Stomach (tissue), 9 donors: ENCODE data around the gene DACT2. TPM values are rescaled to one million over a fixed set of nuclear protein-coding genes. Genes with fewer than 3 reads are reported as not detected.

Experiments
- DNase-seq, 2 donors: peaks; one replicate each; pipeline versions ENCODE4 v3.0.0 to v3.0.0-alpha.2; 2013 to 2019
- H3K27ac ChIP-seq, 5 donors: fragments of 200-600 bp in 4 of 5; sonication (generic) in 4 of 5; one replicate each; pipeline ENCODE4 v1.5.1; 2013 to 2019; ENCODE audit warnings: mild to moderate bottlenecking in 1 of 5, moderate library complexity in 1 of 5
- H3K27me3 ChIP-seq, 3 donors: fragments of 200-600 bp; sonication (generic); one replicate each; pipeline ENCODE4 v1.5.1; 2017 to 2019; ENCODE audit warnings: mixed run types in 1 of 3
- H3K36me3 ChIP-seq, 4 donors: fragments of 200-600 bp; sonication (generic); 1 replicate in 3 of 4; 2 replicates in 1 of 4; pipeline ENCODE4 v1.5.1; 2016 to 2019
- H3K4me1 ChIP-seq, 4 donors: fragments of 200-600 bp; sonication (generic); one replicate each; pipeline ENCODE4 v1.5.1; 2016 to 2019
- H3K4me3 ChIP-seq, 4 donors: fragments of 200-600 bp; sonication (generic) in 3 of 4; one replicate each; pipeline ENCODE4 v1.5.1; 2016 to 2019; ENCODE audit warnings: mild to moderate bottlenecking in 1 of 4
- H3K9me3 ChIP-seq, 4 donors: fragments of 200-600 bp; sonication (generic); one replicate each; pipeline ENCODE4 v1.5.1; 2016 to 2019
- EP300 ChIP-seq: sonication (generic); formaldehyde crosslinking; IDR thresholded peaks from one replicate; pipeline ENCODE4 v1.6.1; 2017; ENCODE audit warnings: antibody characterized with exemption
- POLR2A ChIP-seq, 4 donors: fragments of 450-650 bp; IDR thresholded peaks; one replicate each; pipeline ENCODE4 v1.6.1; 2016; ENCODE audit warnings: antibody characterized with exemption in 4 of 4, control low read depth in 2 of 4, mild to moderate bottlenecking in 1 of 4, moderate library complexity in 1 of 4
- POLR2AphosphoS5 ChIP-seq, 3 donors: sonication (generic); formaldehyde crosslinking; IDR thresholded peaks; one replicate each; pipeline ENCODE4 v1.6.1; 2016; ENCODE audit warnings: antibody characterized with exemption in 3 of 3
- WGBS, 5 donors: extraction: QIAGEN DNeasy Blood & Tissue Kit in 3 of 5; methylation state at CpG; one replicate each; pipeline versions ENCODE4 v1.1.5 to v1.1.7; 2013 to 2018; 5-methylcytosine and 5-hydroxymethylcytosine counted together
- intact Hi-C: fragments of 100-400 bp; cut with DNase I; formaldehyde crosslinking; loops from one replicate; pipeline ENCODE4 v1.15.1; 2023; ENCODE audit warnings: low total_unique reads
- polyA plus RNA-seq, 3 donors: library from polyadenylated mRNA; stranded (reverse); fragments of 200-250 nt; gene quantifications; one replicate each; pipeline ENCODE4 v1.2.3, GENCODE V29; 2013
- total RNA-seq, 5 donors: library from RNA; depleted of rRNA; stranded (reverse); fragments of >200 nt; gene quantifications; one replicate each; pipeline versions ENCODE4 v1.1.0 to v1.2.3, GENCODE V29; 2014 to 2016
- TF ChIP-seq, protein P1 (sequence below), 7 experiments: fragments of 450-650 bp in 4 of 7; fragments of 200-600 bp in 3 of 7; sonication (generic) in 3 of 7; IDR thresholded peaks; one replicate each; pipeline ENCODE4 v1.5.1; 2016 to 2019; ENCODE audit warnings: antibody characterized with exemption in 7 of 7, control low read depth in 2 of 7, mild to moderate bottlenecking in 1 of 7
- donor health status: healthy with polysubstance abuse.
- donor health status: Bipolar disorder and iron deficiency.
- donor health status: healthy.

The DACT2 gene
- total and polyA plus RNA-seq, 8 donors, result 0.44 to 4.9 (median 0.74) TPM; not detected in 2

DNA sequence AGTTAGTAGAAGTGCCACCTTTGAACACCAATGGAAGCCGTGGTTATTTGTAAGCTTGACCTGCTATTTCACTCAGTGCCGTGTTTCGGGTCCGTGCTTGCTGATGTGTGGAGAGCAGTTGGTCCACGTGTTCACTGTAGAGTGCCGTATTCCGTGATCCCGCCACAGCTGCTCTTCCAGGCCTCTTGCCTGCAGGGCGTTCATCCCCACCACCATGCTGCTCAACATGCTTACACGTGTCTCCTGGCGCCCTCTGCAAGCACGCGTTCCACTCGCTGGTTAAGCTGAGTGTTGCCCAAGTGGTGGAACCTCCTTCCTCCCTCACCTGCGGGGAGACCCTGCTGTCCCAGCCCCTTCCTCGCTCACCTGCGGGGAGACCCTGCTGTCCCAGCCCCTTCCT, 28.0 kb upstream of the DACT2 start:
- 90 to 96% (median 91%) methylated on average over 16 to 17 of the region's 17 CpGs for WGBS, 5 donors
- intact Hi-C loops, result loop anchor here (10.0 kb wide), 1 partner anchor 123 kb away; no protein-coding TSS in a partner anchor
- H3K4me3 ChIP-seq, result no peak overlapping the region

DNA sequence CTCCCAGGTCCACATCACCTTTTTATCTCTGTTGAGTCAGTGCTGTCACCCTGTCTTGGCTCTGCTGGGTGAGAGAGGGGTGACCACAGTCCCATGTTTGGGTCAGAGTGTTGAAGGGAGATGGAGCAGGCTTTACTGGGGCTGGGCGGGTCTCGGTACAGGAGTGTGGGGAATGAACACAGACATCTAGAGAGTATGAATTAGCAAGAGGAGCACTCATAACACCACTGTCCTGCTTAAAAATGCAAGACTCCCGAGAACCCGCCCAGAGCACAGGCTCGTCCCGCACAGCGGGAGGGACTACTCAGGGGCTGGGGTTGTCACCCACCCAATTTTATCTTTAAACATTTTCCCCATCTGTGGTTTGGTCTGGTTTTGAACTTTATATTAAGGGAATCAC, 27.5 kb upstream of the DACT2 start:
- no peak for TF ChIP-seq EP300
- TF ChIP-seq, protein P1, sequence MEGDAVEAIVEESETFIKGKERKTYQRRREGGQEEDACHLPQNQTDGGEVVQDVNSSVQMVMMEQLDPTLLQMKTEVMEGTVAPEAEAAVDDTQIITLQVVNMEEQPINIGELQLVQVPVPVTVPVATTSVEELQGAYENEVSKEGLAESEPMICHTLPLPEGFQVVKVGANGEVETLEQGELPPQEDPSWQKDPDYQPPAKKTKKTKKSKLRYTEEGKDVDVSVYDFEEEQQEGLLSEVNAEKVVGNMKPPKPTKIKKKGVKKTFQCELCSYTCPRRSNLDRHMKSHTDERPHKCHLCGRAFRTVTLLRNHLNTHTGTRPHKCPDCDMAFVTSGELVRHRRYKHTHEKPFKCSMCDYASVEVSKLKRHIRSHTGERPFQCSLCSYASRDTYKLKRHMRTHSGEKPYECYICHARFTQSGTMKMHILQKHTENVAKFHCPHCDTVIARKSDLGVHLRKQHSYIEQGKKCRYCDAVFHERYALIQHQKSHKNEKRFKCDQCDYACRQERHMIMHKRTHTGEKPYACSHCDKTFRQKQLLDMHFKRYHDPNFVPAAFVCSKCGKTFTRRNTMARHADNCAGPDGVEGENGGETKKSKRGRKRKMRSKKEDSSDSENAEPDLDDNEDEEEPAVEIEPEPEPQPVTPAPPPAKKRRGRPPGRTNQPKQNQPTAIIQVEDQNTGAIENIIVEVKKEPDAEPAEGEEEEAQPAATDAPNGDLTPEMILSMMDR (IDR thresholded peaks at IDR 0.05), result no peak
- TF ChIP-seq POLR2AphosphoS5 (IDR thresholded peaks at IDR 0.05), result no peak
- intact Hi-C loops, result loop anchor here (10.0 kb wide), 1 partner anchor 122 kb away; no protein-coding TSS in a partner anchor
- DNase-seq, result no peak
- Histone ChIP-seq H3K27ac (no peak overlapping the region), H3K4me3 (no peak overlapping the region), H3K9me3 (peaks cover 0 to 4% (median 0%) of the 10 kb centered on the region in 4 donors), H3K27me3 (peaks cover 0 to 39% (median 8%) of the 10 kb centered on the region in 3 donors), H3K36me3 (no peaks in the 10 kb centered on the region), H3K4me1 (no peaks in the 10 kb centered on the region)
- WGBS, 5 donors, result 72 to 94% (median 84%) methylated on average over 7 of the region's 7 CpGs

More for the DNA sequence above, 28.0 kb upstream of the DACT2 start:
- Histone ChIP-seq H3K9me3 (peaks cover 0 to 4% (median 0%) of the 10 kb centered on the region in 4 donors), H3K27me3 (peaks cover 0 to 39% (median 8%) of the 10 kb centered on the region in 3 donors), H3K27ac (no peak overlapping the region), H3K36me3 (no peaks in the 10 kb centered on the region), H3K4me1 (no peaks in the 10 kb centered on the region)
- no peak for DNase-seq
- TF ChIP-seq, protein P1 (IDR thresholded peaks at IDR 0.05), result no peak
- no peak for TF ChIP-seq EP300
- TF ChIP-seq POLR2AphosphoS5 (IDR thresholded peaks at IDR 0.05), result no peak
- no peak for TF ChIP-seq POLR2A (IDR thresholded peaks at IDR 0.05)

DNA sequence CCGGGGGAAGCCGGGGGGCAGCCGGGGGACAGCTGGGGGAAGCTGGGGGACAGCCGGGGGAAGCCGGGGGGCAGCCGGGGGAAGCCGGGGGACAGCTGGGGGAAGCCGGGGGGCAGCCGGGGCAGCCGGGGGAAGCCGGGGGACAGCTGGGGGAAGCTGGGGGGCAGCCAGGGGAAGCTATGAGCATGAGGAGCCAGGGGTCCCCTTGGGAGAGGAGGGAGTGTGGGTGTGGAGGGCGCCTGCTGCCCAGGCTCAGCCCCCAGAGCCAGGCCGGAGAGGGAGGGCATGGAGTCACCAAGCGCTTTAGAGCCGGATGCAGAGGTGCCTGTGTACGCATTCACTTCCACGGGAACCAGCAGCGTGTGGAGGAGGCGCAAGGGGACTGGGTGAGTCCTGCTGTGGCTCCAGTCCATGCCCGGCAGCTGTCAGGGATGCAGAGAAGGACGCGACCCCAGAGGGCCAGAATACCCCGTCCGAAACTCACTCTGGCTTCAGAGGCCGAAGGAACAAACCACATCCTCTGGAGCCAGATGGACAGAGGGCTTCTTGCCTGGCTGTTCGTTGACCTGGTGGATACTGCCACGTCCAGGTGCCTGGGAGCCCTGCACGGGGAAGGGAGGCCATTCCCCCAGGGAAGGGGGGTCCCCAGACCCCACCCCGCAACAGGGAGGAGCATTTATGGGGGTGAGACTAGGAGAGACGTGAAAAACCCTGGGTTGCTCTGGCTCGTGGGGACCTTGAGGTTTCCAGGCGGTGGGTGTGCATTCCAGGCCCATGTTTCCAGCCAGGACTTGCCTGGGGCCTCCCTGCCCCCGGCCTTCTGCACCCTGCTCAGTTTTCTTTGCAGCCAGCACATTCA, 26.5 kb upstream of the DACT2 start:
- Histone ChIP-seq H3K9me3 (no peaks in the 10 kb centered on the region), H3K36me3 (no peaks in the 10 kb centered on the region), H3K4me3 (no peak overlapping the region), H3K27ac (no peak overlapping the region), H3K4me1 (no peaks in the 10 kb centered on the region), H3K27me3 (peaks cover 0 to 39% (median 8%) of the 10 kb centered on the region in 3 donors)
- intact Hi-C loops, result loop anchor here (10.0 kb wide), 1 partner anchor 121 kb away; no protein-coding TSS in a partner anchor
- TF ChIP-seq EP300 (no peak), POLR2AphosphoS5 (IDR thresholded peaks at IDR 0.05) (no peak), POLR2A (IDR thresholded peaks at IDR 0.05) (no peak)
- TF ChIP-seq, protein P1 (IDR thresholded peaks at IDR 0.05), result no peak
- WGBS, 5 donors, result 49 to 65% (median 59%) methylated on average over 19 to 25 of the region's 33 CpGs
- DNase-seq, result no peak

GRCh38 chr6:168345266-168345665, 25.7 kb upstream of the DACT2 start:
- WGBS, 5 donors, result 88 to 94% (median 88%) methylated on average over 8 to 18 of the region's 18 CpGs
- no peak overlapping the region for H3K27ac ChIP-seq
- intact Hi-C loops, result loop anchor here (10.0 kb wide), 1 partner anchor 120 kb away; no protein-coding TSS in a partner anchor
- TF ChIP-seq POLR2AphosphoS5 (IDR thresholded peaks at IDR 0.05), result no peak
- TF ChIP-seq, protein P1 (IDR thresholded peaks at IDR 0.05), result no peak
- no peak for TF ChIP-seq POLR2A (IDR thresholded peaks at IDR 0.05)
- TF ChIP-seq EP300, result no peak
- no peak for DNase-seq
- H3K27me3 ChIP-seq, result peaks cover 0 to 39% (median 8%) of the 10 kb centered on the region in 3 donors
- no peaks in the 10 kb centered on the region for H3K9me3 ChIP-seq
- H3K4me1 ChIP-seq, result no peaks in the 10 kb centered on the region
- no peak overlapping the region for H3K4me3 ChIP-seq
- no peaks in the 10 kb centered on the region for H3K36me3 ChIP-seq
